ENCODE results near the gene SMYD3. TPM values are rescaled to one million over a fixed set of nuclear protein-coding genes. Genes with fewer than 3 reads are reported as not detected.

SMYD3 gene
- total and polyA plus RNA-seq, 2 donors (not counting 1 experiment from before 2014, with no cell fraction given), result 9.7 to 37.2 TPM

DNA sequence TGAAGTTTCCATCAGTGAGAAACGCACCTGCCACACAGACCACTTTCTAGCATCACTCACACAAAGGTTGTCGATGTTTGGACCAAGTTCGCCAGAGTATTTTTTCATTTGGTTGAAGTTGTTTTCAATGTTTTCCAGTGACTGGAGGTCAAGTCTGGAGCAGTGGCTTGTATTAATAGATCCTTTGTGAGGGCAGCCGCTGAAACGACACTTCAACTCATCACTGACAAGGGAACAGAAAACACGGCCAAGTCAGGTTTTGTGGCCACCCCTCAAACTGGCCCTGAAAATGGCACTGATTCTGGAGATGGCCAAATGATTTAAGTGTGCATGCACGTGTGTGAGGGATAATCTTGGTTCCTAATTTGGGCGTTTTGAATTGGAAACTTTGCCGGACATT lies 675.6 kb downstream of the SMYD3 start:
- H3K27me3 Mint-ChIP-seq, result no peaks in the 10 kb centered on the region
- H3K4me2 ChIP-seq (replicated peaks; ENCODE audit: low read depth, low read length, poor library complexity, severe bottlenecking), result no peak overlapping the region
- no peak overlapping the region for H3K27ac Mint-ChIP-seq
- H3K9ac ChIP-seq (ENCODE audit: low read length), result no peak overlapping the region
- H3K9me3 ChIP-seq (ENCODE audit: control extremely low read depth in 1 of 3, control insufficient read depth in 2 of 3, insufficient read depth in 1 of 3, low read length in 2 of 3), result peaks cover 0 to 4% (median 0%) of the 10 kb centered on the region in 3 donors
- H3K27me3 ChIP-seq (replicated peaks in 1 of 4; ENCODE audit: control extremely low read depth in 1 of 4, control insufficient read depth in 3 of 4, insufficient read depth in 4 of 4, low read length in 3 of 4), result no peaks in the 10 kb centered on the region
- peaks cover 4% of the 10 kb centered on the region for H3K4me1 Mint-ChIP-seq
- peaks cover 0 to 4% of the 10 kb centered on the region in 2 experiments for H3K36me3 ChIP-seq (replicated peaks in 1 of 2; ENCODE audit: control extremely low read depth in 1 of 2, control insufficient read depth in 1 of 2, extremely low read depth in 1 of 2, insufficient read depth in 2 of 2, low read length in 1 of 2)
- DNase-seq, result no peak
- H3K9me3 Mint-ChIP-seq (ENCODE audit: insufficient read depth), result peaks cover 2% of the 10 kb centered on the region
- no peaks in the 10 kb centered on the region for H4K20me1 ChIP-seq (ENCODE audit: control insufficient read depth, insufficient read depth, low read length, poor library complexity, severe bottlenecking)
- H3K27ac ChIP-seq (ENCODE audit: low read length in 2 of 2), result no peak overlapping the region
- ATAC-seq (ENCODE audit: low read depth), result no peak
- TF ChIP-seq, protein P1, sequence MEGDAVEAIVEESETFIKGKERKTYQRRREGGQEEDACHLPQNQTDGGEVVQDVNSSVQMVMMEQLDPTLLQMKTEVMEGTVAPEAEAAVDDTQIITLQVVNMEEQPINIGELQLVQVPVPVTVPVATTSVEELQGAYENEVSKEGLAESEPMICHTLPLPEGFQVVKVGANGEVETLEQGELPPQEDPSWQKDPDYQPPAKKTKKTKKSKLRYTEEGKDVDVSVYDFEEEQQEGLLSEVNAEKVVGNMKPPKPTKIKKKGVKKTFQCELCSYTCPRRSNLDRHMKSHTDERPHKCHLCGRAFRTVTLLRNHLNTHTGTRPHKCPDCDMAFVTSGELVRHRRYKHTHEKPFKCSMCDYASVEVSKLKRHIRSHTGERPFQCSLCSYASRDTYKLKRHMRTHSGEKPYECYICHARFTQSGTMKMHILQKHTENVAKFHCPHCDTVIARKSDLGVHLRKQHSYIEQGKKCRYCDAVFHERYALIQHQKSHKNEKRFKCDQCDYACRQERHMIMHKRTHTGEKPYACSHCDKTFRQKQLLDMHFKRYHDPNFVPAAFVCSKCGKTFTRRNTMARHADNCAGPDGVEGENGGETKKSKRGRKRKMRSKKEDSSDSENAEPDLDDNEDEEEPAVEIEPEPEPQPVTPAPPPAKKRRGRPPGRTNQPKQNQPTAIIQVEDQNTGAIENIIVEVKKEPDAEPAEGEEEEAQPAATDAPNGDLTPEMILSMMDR (IDR thresholded peaks at IDR 0.05), result no peak
- TF ChIP-seq EZH2 (IDR thresholded peaks at IDR 0.05; ENCODE audit: borderline replicate concordance, insufficient read depth, low read depth, low read length, poor library complexity, severe bottlenecking), result no peak
- no peaks in the 10 kb centered on the region for H3K4me1 ChIP-seq (ENCODE audit: control insufficient read depth in 2 of 2, insufficient read depth in 2 of 2, low read length in 2 of 2)
- no peak overlapping the region for H2AFZ ChIP-seq (ENCODE audit: insufficient read depth, low read depth, low read length, poor library complexity, severe bottlenecking)
- intact Hi-C loops (cut with micrococcal nuclease), result no loop called here
- no peak overlapping the region for H3K4me3 Mint-ChIP-seq
- WGBS (ENCODE audit: insufficient coverage), result 100% methylated on average over 4 of the region's 9 CpGs
- H3K4me3 ChIP-seq (ENCODE audit: control extremely low read depth in 1 of 5, extremely low read depth in 1 of 5, insufficient read depth in 1 of 5, low read depth in 2 of 5, low read length in 4 of 5), result no peak overlapping the region
- no peaks in the 10 kb centered on the region for H3K79me2 ChIP-seq (ENCODE audit: control insufficient read depth, insufficient read depth, low read length)
- CTCF ChIA-PET, result no interaction called here
- POLR2A ChIA-PET, result no interaction called here

DNA sequence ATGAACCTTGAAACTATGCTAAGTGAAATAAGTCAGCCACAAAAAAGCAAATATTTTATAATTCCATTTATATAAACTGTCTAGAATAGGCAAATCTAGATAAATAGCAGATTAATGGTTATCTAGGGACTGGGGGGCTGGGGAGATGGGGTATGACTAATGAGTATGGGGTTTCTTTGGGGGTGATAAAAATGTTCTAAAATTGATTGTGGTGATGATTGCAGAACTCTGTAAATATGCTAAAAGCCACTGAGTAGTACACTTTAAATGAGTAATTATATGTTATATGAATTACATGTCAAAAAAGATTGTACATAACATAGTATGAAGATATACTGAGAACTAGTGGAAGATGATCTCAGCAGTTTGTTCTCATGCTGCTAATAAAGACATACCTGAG lies 677.3 kb downstream of the SMYD3 start:
- H3K4me2 ChIP-seq (replicated peaks; ENCODE audit: low read depth, low read length, poor library complexity, severe bottlenecking), result no peak overlapping the region
- intact Hi-C loops (cut with micrococcal nuclease), result no loop called here
- no peaks in the 10 kb centered on the region for H3K36me3 ChIP-seq (replicated peaks in 1 of 2; ENCODE audit: control extremely low read depth in 1 of 2, control insufficient read depth in 1 of 2, extremely low read depth in 1 of 2, insufficient read depth in 2 of 2, low read length in 1 of 2)
- H2AFZ ChIP-seq (ENCODE audit: insufficient read depth, low read depth, low read length, poor library complexity, severe bottlenecking), result no peak overlapping the region
- no peaks in the 10 kb centered on the region for H4K20me1 ChIP-seq (ENCODE audit: control insufficient read depth, insufficient read depth, low read length, poor library complexity, severe bottlenecking)
- H3K4me1 Mint-ChIP-seq, result peaks cover 4% of the 10 kb centered on the region
- no peak overlapping the region for H3K27ac Mint-ChIP-seq
- TF ChIP-seq, protein P1 (IDR thresholded peaks at IDR 0.05), result no peak
- no peak for TF ChIP-seq EZH2 (IDR thresholded peaks at IDR 0.05; ENCODE audit: borderline replicate concordance, insufficient read depth, low read depth, low read length, poor library complexity, severe bottlenecking)
- H3K9me3 ChIP-seq (ENCODE audit: control extremely low read depth in 1 of 3, control insufficient read depth in 2 of 3, insufficient read depth in 1 of 3, low read length in 2 of 3), result peaks cover 0 to 4% (median 0%) of the 10 kb centered on the region in 3 donors
- no peak overlapping the region for H3K4me3 Mint-ChIP-seq
- ChIA-PET CTCF (no interaction called here), POLR2A (no interaction called here)
- no peaks in the 10 kb centered on the region for H3K79me2 ChIP-seq (ENCODE audit: control insufficient read depth, insufficient read depth, low read length)
- H3K4me1 ChIP-seq (ENCODE audit: control insufficient read depth in 2 of 2, insufficient read depth in 2 of 2, low read length in 2 of 2), result no peaks in the 10 kb centered on the region
- H3K27me3 Mint-ChIP-seq, result no peaks in the 10 kb centered on the region
- no peaks in the 10 kb centered on the region for H3K27me3 ChIP-seq (replicated peaks in 1 of 4; ENCODE audit: control extremely low read depth in 1 of 4, control insufficient read depth in 3 of 4, insufficient read depth in 4 of 4, low read length in 3 of 4)
- DNase-seq (no peak), ATAC-seq (ENCODE audit: low read depth) (no peak)
- H3K4me3 ChIP-seq (ENCODE audit: control extremely low read depth in 1 of 5, extremely low read depth in 1 of 5, insufficient read depth in 1 of 5, low read depth in 2 of 5, low read length in 4 of 5), result no peak overlapping the region
- H3K9ac ChIP-seq (ENCODE audit: low read length), result no peak overlapping the region
- H3K27ac ChIP-seq (ENCODE audit: low read length in 2 of 2), result no peak overlapping the region
- H3K9me3 Mint-ChIP-seq (ENCODE audit: insufficient read depth), result peaks cover 2% of the 10 kb centered on the region
